SK-N-SH treated with all-trans-retinoic acid at 6 μM for 48 hours (cell line): ENCODE results near the gene MT2A.

Source experiments
- ATAC-seq: fragments of 200-7000 bp; cut with Tn5 transposase; 3 replicates; pipeline ENCODE4 v1.9.1; 2020; ENCODE audit warnings: mild to moderate bottlenecking, moderate library complexity
- ARNTL ChIP-seq: fragments of 450-650 bp; formaldehyde crosslinking; IDR thresholded peaks from 2 replicates; pipeline ENCODE4 v1.5.0; 2020; ENCODE audit warnings: low read depth, mild to moderate bottlenecking, moderate library complexity, borderline replicate concordance
- BACH2 ChIP-seq: fragments of 250-450 bp; sonication (Bioruptor Pico); IDR thresholded peaks from 2 replicates; pipeline ENCODE4 v1.9.0; 2021; ENCODE audit warnings: mild to moderate bottlenecking, borderline replicate concordance
- CREB5 ChIP-seq: fragments of 250-450 bp; sonication (Bioruptor Pico); IDR thresholded peaks from 2 replicates; pipeline ENCODE4 v1.5.1; 2020; ENCODE audit warnings: low read depth, mild to moderate bottlenecking, moderate library complexity
- CSDC2 ChIP-seq: fragments of 250-450 bp; sonication (Bioruptor Pico); IDR thresholded peaks from 2 replicates; pipeline ENCODE4 v1.5.0; 2020; ENCODE audit warnings: mild to moderate bottlenecking, moderate library complexity
- ESRRG ChIP-seq: fragments of 250-450 bp; sonication (Bioruptor Pico); IDR thresholded peaks from 2 replicates; pipeline ENCODE4 v1.6.1; 2021; ENCODE audit warnings: mild to moderate bottlenecking
- GLIS3 ChIP-seq: fragments of 250-450 bp; sonication (Bioruptor Pico); IDR thresholded peaks from 2 replicates; pipeline ENCODE4 v1.5.0; 2020; ENCODE audit warnings: mild to moderate bottlenecking, moderate library complexity
- ISL1 ChIP-seq: fragments of 250-450 bp; sonication (Bioruptor Pico); IDR thresholded peaks from 2 replicates; pipeline ENCODE4 v2.1.2; 2022; ENCODE audit warnings: mild to moderate bottlenecking, moderate library complexity
- OSR1 ChIP-seq: fragments of 250-450 bp; sonication (Bioruptor Pico); IDR thresholded peaks from 2 replicates; pipeline ENCODE4 v1.8.0; 2022; ENCODE audit warnings: moderate library complexity, mild to moderate bottlenecking, inconsistent platforms
- PPARA ChIP-seq: fragments of 250-450 bp; sonication (Bioruptor Pico); IDR thresholded peaks from 2 replicates; pipeline ENCODE4 v1.5.0; 2020; ENCODE audit warnings: mild to moderate bottlenecking, borderline replicate concordance
- RARB ChIP-seq: fragments of 250-450 bp; sonication (Bioruptor Pico); IDR thresholded peaks from 2 replicates; pipeline ENCODE4 v1.8.0; 2021; ENCODE audit warnings: mild to moderate bottlenecking, moderate library complexity
- TCF4 ChIP-seq: fragments of 250-450 bp; sonication (Bioruptor Pico); IDR thresholded peaks from 2 replicates; pipeline ENCODE4 v1.8.0; 2021; ENCODE audit warnings: mild to moderate bottlenecking, moderate library complexity, borderline replicate concordance
- TOX ChIP-seq: fragments of 250-450 bp; sonication (Bioruptor Pico); IDR thresholded peaks from 2 replicates; pipeline ENCODE4 v1.8.0; 2021; ENCODE audit warnings: mild to moderate bottlenecking, moderate library complexity, borderline replicate concordance
- TSHZ2 ChIP-seq: fragments of 250-450 bp; sonication (Bioruptor Pico); IDR thresholded peaks from 2 replicates; pipeline ENCODE4 v1.5.0; 2020; ENCODE audit warnings: mild to moderate bottlenecking, moderate library complexity
- ZC3H10 ChIP-seq: fragments of 250-450 bp; sonication (Bioruptor Pico); IDR thresholded peaks from 2 replicates; pipeline ENCODE4 v1.5.1; 2021; ENCODE audit warnings: mild to moderate bottlenecking, moderate library complexity
- ZFP3 ChIP-seq: fragments of 250-450 bp; sonication (Bioruptor Pico); IDR thresholded peaks from 2 replicates; pipeline ENCODE4 v1.5.0; 2020; ENCODE audit warnings: mild to moderate bottlenecking, moderate library complexity
- ZFP30 ChIP-seq: fragments of 450-650 bp; formaldehyde crosslinking; IDR thresholded peaks from 2 replicates; pipeline ENCODE4 v1.5.0; 2022; ENCODE audit warnings: mild to moderate bottlenecking, moderate library complexity
- TF ChIP-seq, protein P1 (sequence below): fragments of 250-450 bp; sonication (Bioruptor Pico); IDR thresholded peaks from 2 replicates; pipeline ENCODE4 v1.5.1; 2021; ENCODE audit warnings: mild to moderate bottlenecking, moderate library complexity
- TF ChIP-seq, protein P2 (sequence below): fragments of 250-450 bp; sonication (Bioruptor Pico); IDR thresholded peaks from 2 replicates; pipeline ENCODE4 v1.8.0; 2020; ENCODE audit warnings: mild to moderate bottlenecking, moderate library complexity, borderline replicate concordance

The MT2A gene

GRCh38 chr16:56588781-56589140 is 19.6 kb upstream of the MT2A start:
- no peak for TF ChIP-seq ESRRG
- no peak for TF ChIP-seq GLIS3
- ATAC-seq, result no peak

GRCh38 chr16:56589141-56590039 is 19.0 kb upstream of the MT2A start, which contains the start of gene MT3:
Gene MT3, plus strand, starts transcription at chr16:56589528. Its CDS starts 63 bp downstream, at chr16:56589591.
- peak; percentile 77 for ATAC-seq
- no peak for TF ChIP-seq CREB5 (CRISPR knock-in tag)
- no peak for TF ChIP-seq ISL1 (CRISPR knock-in tag)
- TF ChIP-seq RARB (CRISPR knock-in tag), result no peak
- TF ChIP-seq TOX (CRISPR knock-in tag), result no peak
- TF ChIP-seq CSDC2 (CRISPR knock-in tag), result no peak
- no peak for TF ChIP-seq OSR1
- no peak for TF ChIP-seq ZFP30
- TF ChIP-seq ARNTL (CRISPR knock-in tag), result no peak
- TF ChIP-seq, protein P1, sequence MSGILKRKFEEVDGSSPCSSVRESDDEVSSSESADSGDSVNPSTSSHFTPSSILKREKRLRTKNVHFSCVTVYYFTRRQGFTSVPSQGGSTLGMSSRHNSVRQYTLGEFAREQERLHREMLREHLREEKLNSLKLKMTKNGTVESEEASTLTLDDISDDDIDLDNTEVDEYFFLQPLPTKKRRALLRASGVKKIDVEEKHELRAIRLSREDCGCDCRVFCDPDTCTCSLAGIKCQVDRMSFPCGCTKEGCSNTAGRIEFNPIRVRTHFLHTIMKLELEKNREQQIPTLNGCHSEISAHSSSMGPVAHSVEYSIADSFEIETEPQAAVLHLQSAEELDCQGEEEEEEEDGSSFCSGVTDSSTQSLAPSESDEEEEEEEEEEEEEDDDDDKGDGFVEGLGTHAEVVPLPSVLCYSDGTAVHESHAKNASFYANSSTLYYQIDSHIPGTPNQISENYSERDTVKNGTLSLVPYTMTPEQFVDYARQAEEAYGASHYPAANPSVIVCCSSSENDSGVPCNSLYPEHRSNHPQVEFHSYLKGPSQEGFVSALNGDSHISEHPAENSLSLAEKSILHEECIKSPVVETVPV (CRISPR knock-in tag), result no peak
- TF ChIP-seq ZFP3 (CRISPR knock-in tag), result no peak
- TF ChIP-seq TSHZ2 (CRISPR knock-in tag), result no peak
- TF ChIP-seq ZC3H10 (CRISPR knock-in tag), result no peak
- no peak for TF ChIP-seq ESRRG
- TF ChIP-seq TCF4 (CRISPR knock-in tag), result no peak

GRCh38 chr16:56591377-56592060 is 16.9 kb upstream of the MT2A start:
- no peak for ATAC-seq
- TF ChIP-seq BACH2 (CRISPR knock-in tag), result no peak
- no peak for TF ChIP-seq GLIS3
- TF ChIP-seq, protein P2, sequence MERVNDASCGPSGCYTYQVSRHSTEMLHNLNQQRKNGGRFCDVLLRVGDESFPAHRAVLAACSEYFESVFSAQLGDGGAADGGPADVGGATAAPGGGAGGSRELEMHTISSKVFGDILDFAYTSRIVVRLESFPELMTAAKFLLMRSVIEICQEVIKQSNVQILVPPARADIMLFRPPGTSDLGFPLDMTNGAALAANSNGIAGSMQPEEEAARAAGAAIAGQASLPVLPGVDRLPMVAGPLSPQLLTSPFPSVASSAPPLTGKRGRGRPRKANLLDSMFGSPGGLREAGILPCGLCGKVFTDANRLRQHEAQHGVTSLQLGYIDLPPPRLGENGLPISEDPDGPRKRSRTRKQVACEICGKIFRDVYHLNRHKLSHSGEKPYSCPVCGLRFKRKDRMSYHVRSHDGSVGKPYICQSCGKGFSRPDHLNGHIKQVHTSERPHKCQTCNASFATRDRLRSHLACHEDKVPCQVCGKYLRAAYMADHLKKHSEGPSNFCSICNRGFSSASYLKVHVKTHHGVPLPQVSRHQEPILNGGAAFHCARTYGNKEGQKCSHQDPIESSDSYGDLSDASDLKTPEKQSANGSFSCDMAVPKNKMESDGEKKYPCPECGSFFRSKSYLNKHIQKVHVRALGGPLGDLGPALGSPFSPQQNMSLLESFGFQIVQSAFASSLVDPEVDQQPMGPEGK (CRISPR knock-in tag), result no peak
- no peak for TF ChIP-seq TSHZ2 (CRISPR knock-in tag)
- no peak for TF ChIP-seq ZFP30
- no peak for TF ChIP-seq ESRRG
- no peak for TF ChIP-seq TOX (CRISPR knock-in tag)
- no peak for TF ChIP-seq PPARA (CRISPR knock-in tag)
- no peak for TF ChIP-seq ARNTL (CRISPR knock-in tag)
- no peak for TF ChIP-seq CREB5 (CRISPR knock-in tag)
- no peak for TF ChIP-seq OSR1
